ENCODE data around the gene KLHL6. TPM values are rescaled to one million over a fixed set of nuclear protein-coding genes. Genes with fewer than 3 reads are reported as not detected.
"Not testable (repeated sequence)": the region's sequence is repeated elsewhere in the genome, so short reads cannot be mapped to it uniquely, and the experiment has no call there.

KLHL6 gene
- total and polyA plus RNA-seq, 12 donors: 0.47 to 5.1 (median 0.89) TPM

GRCh38 chr3:183478501-183478900 lies 77.0 kb downstream of the KLHL6 start:
- DNase-seq (no peak), ATAC-seq (no peak)
- Histone ChIP-seq H3K27ac (no peak overlapping the region), H3K4me3 (no peak overlapping the region), H3K4me1 (peaks cover 0 to 33% (median 9%) of the 10 kb centered on the region in 9 donors), H3K9me3 (no peaks in the 10 kb centered on the region), H3K27me3 (no peaks in the 10 kb centered on the region), H3K36me3 (no peaks in the 10 kb centered on the region)
- intact Hi-C loops (cut with DNase I): loop anchor here in 3 of 10 donors (10.0 kb wide), 1 partner anchor 76 kb away; the partner anchor contains the start of gene KLHL6 (in 3 of the 3)
- WGBS, 2 donors: 83 to 86% methylated on average over 10 of the region's 10 CpGs
- TF ChIP-seq CTCF (IDR thresholded peaks at IDR 0.05): no peak

- DNase-seq (no peak), ATAC-seq (peak in 1 of 8 donors; percentile 12)
- H3K36me3 ChIP-seq: no peaks in the 10 kb centered on the region
- no peaks in the 10 kb centered on the region for H3K27me3 ChIP-seq
- H3K27ac ChIP-seq: no peak overlapping the region
- no peak for TF ChIP-seq CTCF (IDR thresholded peaks at IDR 0.05)
- no peak overlapping the region for H3K4me3 ChIP-seq
- H3K4me1 ChIP-seq: peaks cover 0 to 33% (median 9%) of the 10 kb centered on the region in 9 donors
- intact Hi-C loops (cut with DNase I): loop anchor here in 3 of 10 donors (10.0 kb wide), 1 partner anchor 77 kb away; the partner anchor contains the start of gene KLHL6 (in 3 of the 3)
- 68 to 69% methylated on average over 8 of the region's 8 CpGs for WGBS, 2 donors
- H3K9me3 ChIP-seq: no peaks in the 10 kb centered on the region
These were observed 77.6 kb downstream of the KLHL6 start for GRCh38 chr3:183477801-183478456.

GRCh38 chr3:183475764-183476162 lies 79.7 kb downstream of the KLHL6 start:
- H3K4me1 ChIP-seq: peaks cover 0 to 33% (median 6%) of the 10 kb centered on the region in 9 donors
- ATAC-seq, DNase-seq, H3K27ac ChIP-seq, H3K27me3 ChIP-seq, H3K4me3 ChIP-seq, H3K36me3 ChIP-seq, H3K9me3 ChIP-seq: not testable (repeated sequence)
- intact Hi-C loops (cut with DNase I): loop anchor here in 3 of 10 donors (10.0 kb wide), 1 partner anchor 79 kb away; the partner anchor contains the start of gene KLHL6 (in 3 of the 3)
- WGBS, 2 donors: 97 to 98% methylated on average over 1 of the region's 1 CpG

GRCh38 chr3:183475016-183475763 lies 80.3 kb downstream of the KLHL6 start:
- H3K27me3 ChIP-seq: no peaks in the 10 kb centered on the region
- H3K4me1 ChIP-seq: peaks cover 0 to 29% (median 6%) of the 10 kb centered on the region in 9 donors
- no peaks in the 10 kb centered on the region for H3K9me3 ChIP-seq
- WGBS, 2 donors: 43 to 57% methylated on average over 3 of the region's 3 CpGs
- no peak overlapping the region for H3K4me3 ChIP-seq
- H3K36me3 ChIP-seq: no peaks in the 10 kb centered on the region
- H3K27ac ChIP-seq: peak overlapping the region in 1 of 10 donors; percentile 65
- DNase-seq (no peak), ATAC-seq (peak in 3 of 8 donors; percentile 35 to 69 (median 43))
- no peak for TF ChIP-seq CTCF (IDR thresholded peaks at IDR 0.05)
- intact Hi-C loops (cut with DNase I): loop anchor here in 3 of 10 donors (10.0 kb wide), 1 partner anchor 80 kb away; the partner anchor contains the start of gene KLHL6 (in 3 of the 3)
